Left cardiac atrium (tissue), 2 donors: ENCODE data around the gene WDR6. TPM values are rescaled to one million over a fixed set of nuclear protein-coding genes. Genes with fewer than 3 reads are reported as not detected.

Experiments
- microRNA-seq, 2 donors: library from miRNA; unstranded; fragments of <30 nt; microRNA quantifications; one replicate each; pipeline ENCODE4 v1.2.0, GENCODE V29; 2020
- total RNA-seq, 2 donors: library from RNA; stranded (reverse); fragmentation: NEBNext Ultra II Directional; extraction: Animal tissue kit (Norgen Biotek cat#: 25700); gene quantifications; one replicate each; pipeline ENCODE4 v1.2.1, GENCODE V29; 2021
- donor health status: DM: no; HTN: yes; CAD: no; lungs with severe emphysema.
- donor health status: DM: yes; HTN: yes; CAD: no.

Gene WDR6
- total RNA-seq, 2 donors from 2014 or later: 76.1 to 77.1 TPM

Small RNA genes within 50 kb of the gene (microRNA-seq; reads per million reads assigned to microRNA genes)
- gene MIR191 (6,573 to 7,982 reads per million in 2 donors), gene MIR425 (1,107 to 1,639 reads per million in 2 donors)

Other genes with a start within 250 kb of the WDR6 start
- gene PRKAR2A, start 159.5 kb upstream of the WDR6 start, total RNA-seq: 10 to 100 TPM; 42.5 to 56.8 TPM
- 10 to 100 TPM; 53.4 to 55.6 TPM for gene SLC25A20, start 108.5 kb upstream of the WDR6 start, total RNA-seq
- gene ARIH2, start 88.5 kb upstream of the WDR6 start, total RNA-seq: 100 to 1,000 TPM in 1 of 2 donors, 10 to 100 TPM in 1; 88.0 to 104 TPM
- gene P4HTM, start 17.1 kb upstream of the WDR6 start, total RNA-seq: 10 to 100 TPM; 32.8 to 33.9 TPM
- 10 to 100 TPM in 1 of 2 donors, 1 to 10 TPM in 1; 9.8 to 10.1 TPM for gene DALRD3, start 11.2 kb downstream of the WDR6 start, total RNA-seq
- 100 to 1,000 TPM; 135 to 138 TPM for gene NDUFAF3, start 14.7 kb downstream of the WDR6 start, total RNA-seq
- 10 to 100 TPM; 60.2 to 71.3 TPM for gene IMPDH2, start 22.0 kb downstream of the WDR6 start, total RNA-seq
- gene QRICH1, start 86.7 kb downstream of the WDR6 start, total RNA-seq: 10 to 100 TPM; 50.4 to 59.9 TPM
- gene QARS1, start 97.4 kb downstream of the WDR6 start, total RNA-seq: 100 to 1,000 TPM; 150 to 166 TPM
- 10 to 100 TPM; 38.3 to 49.5 TPM for gene USP19, start 113.4 kb downstream of the WDR6 start, total RNA-seq
- 100 to 1,000 TPM; 629 to 714 TPM for gene LAMB2, start 125.7 kb downstream of the WDR6 start, total RNA-seq
- 10 to 100 TPM; 12.3 to 15.3 TPM for gene CCDC71, start 158.9 kb downstream of the WDR6 start, total RNA-seq
- 10 to 100 TPM; 35.6 to 55.9 TPM for gene KLHDC8B, start 164.2 kb downstream of the WDR6 start, total RNA-seq